ENCODE data around the gene IL17RC.
"Not testable (repeated sequence)": the region's sequence is repeated elsewhere in the genome, so short reads cannot be mapped to it uniquely, and the experiment has no call there.

The IL17RC gene

GRCh38 chr3:9937486-9938238 is 20.8 kb downstream of the IL17RC start:
- in situ Hi-C loops (cut with HindIII; ENCODE audit: low sequenced_read_pairs): no loop called here
- DNase-seq (ENCODE audit: low read depth, low spot score): no peak
- H3K4me3 ChIP-seq (ENCODE audit: low read depth, low read length): no peak overlapping the region
- no peak for TF ChIP-seq CTCF (IDR thresholded peaks at IDR 0.05; ENCODE audit: low read depth, low read length)

GRCh38 chr3:9938966-9939365 is 22.1 kb downstream of the IL17RC start:
- in situ Hi-C loops (cut with HindIII; ENCODE audit: low sequenced_read_pairs): no loop called here
- no peak overlapping the region for H3K4me3 ChIP-seq (ENCODE audit: low read depth, low read length)
- no peak for DNase-seq (ENCODE audit: low read depth, low spot score)
- no peak for TF ChIP-seq CTCF (IDR thresholded peaks at IDR 0.05; ENCODE audit: low read depth, low read length)

- DNase-seq (ENCODE audit: low read depth, low spot score); in situ Hi-C loops (cut with HindIII; ENCODE audit: low sequenced_read_pairs); H3K4me3 ChIP-seq (ENCODE audit: low read depth, low read length): not testable (repeated sequence)
Measured at GRCh38 chr3:9939906-9940305, 23.0 kb downstream of the IL17RC start.

DNA sequence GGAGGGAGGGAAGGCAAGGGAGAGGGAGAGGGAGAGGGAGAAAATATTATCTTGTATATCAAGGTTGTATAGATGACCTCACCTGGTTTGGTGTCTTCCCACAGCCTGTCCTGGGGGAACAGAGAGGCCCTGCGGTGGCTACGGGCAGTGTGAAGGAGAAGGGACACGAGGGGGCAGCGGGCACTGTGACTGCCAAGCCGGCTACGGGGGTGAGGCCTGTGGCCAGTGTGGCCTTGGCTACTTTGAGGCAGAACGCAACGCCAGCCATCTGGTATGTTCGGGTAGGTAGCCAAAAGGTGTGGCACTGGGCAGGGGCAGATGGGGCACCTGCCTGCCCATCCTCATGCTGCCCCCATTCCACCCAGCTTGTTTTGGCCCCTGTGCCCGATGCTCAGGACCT is 23.8 kb downstream of the IL17RC start:
- TF ChIP-seq CTCF (IDR thresholded peaks at IDR 0.05; ENCODE audit: low read depth, low read length): no peak
- no peak overlapping the region for H3K4me3 ChIP-seq (ENCODE audit: low read depth, low read length)
- DNase-seq (ENCODE audit: low read depth, low spot score): no peak
- in situ Hi-C loops (cut with HindIII; ENCODE audit: low sequenced_read_pairs): no loop called here

DNA sequence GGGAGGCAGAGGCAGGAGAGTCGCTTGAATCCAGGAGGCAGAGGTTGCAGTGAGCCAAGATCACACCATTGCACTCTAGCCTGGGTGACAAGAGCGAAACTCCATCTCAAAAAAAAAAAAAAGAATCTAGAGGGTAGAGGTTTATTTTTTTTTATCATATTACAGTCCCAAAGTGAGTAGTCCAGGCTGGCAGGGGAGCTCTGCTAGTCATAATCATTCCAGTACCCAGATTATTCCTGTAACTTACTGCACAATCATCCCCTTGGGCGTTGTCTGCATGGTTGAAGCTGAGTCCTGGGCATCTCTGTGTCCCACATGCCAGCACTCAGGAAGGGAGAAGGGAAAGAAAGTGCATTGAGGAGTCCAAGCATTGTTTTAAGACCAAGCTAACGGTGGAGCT is 25.3 kb downstream of the IL17RC start:
- in situ Hi-C loops (cut with HindIII; ENCODE audit: low sequenced_read_pairs): no loop called here
- no peak for TF ChIP-seq CTCF (IDR thresholded peaks at IDR 0.05; ENCODE audit: low read depth, low read length)
- H3K4me3 ChIP-seq (ENCODE audit: low read depth, low read length): no peak overlapping the region
- DNase-seq (ENCODE audit: low read depth, low spot score): no peak

DNA sequence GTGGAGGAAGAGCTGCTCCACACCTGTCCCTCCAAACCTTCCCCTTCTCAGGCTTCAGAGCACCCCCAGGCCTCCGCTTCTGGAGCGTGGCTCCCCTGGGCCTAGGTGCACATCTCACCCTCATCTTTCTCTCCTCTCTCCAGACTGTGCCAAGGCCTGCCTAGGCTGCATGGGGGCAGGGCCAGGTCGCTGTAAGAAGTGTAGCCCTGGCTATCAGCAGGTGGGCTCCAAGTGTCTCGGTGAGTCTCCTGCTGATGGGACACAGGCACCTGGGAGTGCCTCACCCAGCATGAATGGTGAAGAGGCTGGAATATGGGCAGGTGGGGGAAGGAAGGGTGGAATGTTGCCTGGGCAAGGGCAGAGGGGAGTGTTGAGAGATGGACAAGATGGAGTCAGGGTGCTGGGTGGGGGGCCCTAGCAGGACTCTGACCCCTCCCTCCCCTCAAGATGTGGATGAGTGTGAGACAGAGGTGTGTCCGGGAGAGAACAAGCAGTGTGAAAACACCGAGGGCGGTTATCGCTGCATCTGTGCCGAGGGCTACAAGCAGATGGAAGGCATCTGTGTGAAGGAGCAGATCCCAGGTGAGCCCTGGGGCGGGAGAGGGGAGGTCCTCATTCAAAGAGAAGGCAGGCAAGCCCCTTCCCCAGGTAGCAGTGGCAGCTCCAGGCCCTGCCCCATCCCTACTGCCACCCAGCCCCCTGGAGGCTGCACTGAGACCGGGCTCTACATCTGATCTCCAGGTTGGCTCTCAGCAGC is 26.2 kb downstream of the IL17RC start:
- in situ Hi-C loops (cut with HindIII; ENCODE audit: low sequenced_read_pairs): no loop called here
- no peak for DNase-seq (ENCODE audit: low read depth, low spot score)
- no peak overlapping the region for H3K4me3 ChIP-seq (ENCODE audit: low read depth, low read length)
- no peak for TF ChIP-seq CTCF (IDR thresholded peaks at IDR 0.05; ENCODE audit: low read depth, low read length)

- H3K4me3 ChIP-seq (ENCODE audit: low read depth, low read length): no peak overlapping the region
- DNase-seq (ENCODE audit: low read depth, low spot score): no peak
- in situ Hi-C loops (cut with HindIII; ENCODE audit: low sequenced_read_pairs): no loop called here
- TF ChIP-seq CTCF (IDR thresholded peaks at IDR 0.05; ENCODE audit: low read depth, low read length): no peak
Measured at GRCh38 chr3:9944271-9944670, 27.4 kb downstream of the IL17RC start.

All from astrocyte of the spinal cord (primary cell).